Measurements from ENCODE around the gene BRSK1. TPM values are rescaled to one million over a fixed set of nuclear protein-coding genes. Genes with fewer than 3 reads are reported as not detected.

Gene BRSK1
- total and polyA plus RNA-seq, 2 of the 13 experiments (the other 11 are each of a cell fraction or from before 2014, with no cell fraction given): 0.18 to 1.2 TPM

- TF ChIP-seq ZNF710 (CRISPR knock-in tag; IDR thresholded peaks at IDR 0.05; ENCODE audit: borderline replicate concordance) (peak; percentile 57; the same call in 1 of the 2 replicates), MXD4 (CRISPR knock-in tag; IDR thresholded peaks at IDR 0.05) (peak; percentile 86), THAP7 (CRISPR knock-in tag; IDR thresholded peaks at IDR 0.05) (0 out of 2 replicates have a peak, but pooled peaks have one; percentile 5), ZNF781 (CRISPR knock-in tag; IDR thresholded peaks at IDR 0.05; ENCODE audit: borderline replicate concordance, not compliant biosample characterization) (peak; percentile 58), SOX6 (IDR thresholded peaks at IDR 0.05) (no peak), SOX6 (CRISPR knock-in tag; IDR thresholded peaks at IDR 0.05) (peak; percentile 52; the same call in 1 of the 2 replicates), ZNF460 (CRISPR knock-in tag; IDR thresholded peaks at IDR 0.05; ENCODE audit: borderline replicate concordance) (peak; percentile 21; the same call in 1 of the 2 replicates), IRF2 (CRISPR knock-in tag; IDR thresholded peaks at IDR 0.05) (peak; percentile 79; the same call in 1 of the 2 replicates), CAMTA2 (CRISPR knock-in tag; IDR thresholded peaks at IDR 0.05; ENCODE audit: borderline replicate concordance) (0 out of 2 replicates have a peak, but pooled peaks have one; percentile 47), ZNF547 (CRISPR knock-in tag; IDR thresholded peaks at IDR 0.05) (no peak), GABPB1 (CRISPR knock-in tag; IDR thresholded peaks at IDR 0.05) (peak; percentile 98), GMEB1 (CRISPR knock-in tag; IDR thresholded peaks at IDR 0.05; ENCODE audit: borderline replicate concordance) (peak; percentile 86), PHF5A (CRISPR knock-in tag; IDR thresholded peaks at IDR 0.05; ENCODE audit: low read depth, unreplicated experiment) (peak; percentile 59), CREBL2 (CRISPR knock-in tag; IDR thresholded peaks at IDR 0.05; ENCODE audit: borderline replicate concordance) (no peak), ZNF12 (CRISPR knock-in tag; IDR thresholded peaks at IDR 0.05) (peak; percentile 27; the same call in 1 of the 2 replicates), RBAK (CRISPR knock-in tag; IDR thresholded peaks at IDR 0.05) (no peak), ZC3H4 (CRISPR knock-in tag; IDR thresholded peaks at IDR 0.05; ENCODE audit: borderline replicate concordance) (no peak), SSRP1 (CRISPR knock-in tag; IDR thresholded peaks at IDR 0.05) (no peak), E2F5 (CRISPR knock-in tag; conservative IDR thresholded peaks at IDR 0.05) (0 out of 2 replicates have a peak, but pooled peaks have one; percentile 63), ZNF891 (CRISPR knock-in tag; IDR thresholded peaks at IDR 0.05) (peak; percentile 18; the same call in 1 of the 2 replicates)
Observed at GRCh38 chr19:55279770-55280643, 3.8 kb upstream of the BRSK1 start, which contains the start of gene HSPBP1 (continued).
